ENCODE data around the gene PLK5.
"Not testable (repeated sequence)": the region's sequence is repeated elsewhere in the genome, so short reads cannot be mapped to it uniquely, and the experiment has no call there.

The PLK5 gene

DNA sequence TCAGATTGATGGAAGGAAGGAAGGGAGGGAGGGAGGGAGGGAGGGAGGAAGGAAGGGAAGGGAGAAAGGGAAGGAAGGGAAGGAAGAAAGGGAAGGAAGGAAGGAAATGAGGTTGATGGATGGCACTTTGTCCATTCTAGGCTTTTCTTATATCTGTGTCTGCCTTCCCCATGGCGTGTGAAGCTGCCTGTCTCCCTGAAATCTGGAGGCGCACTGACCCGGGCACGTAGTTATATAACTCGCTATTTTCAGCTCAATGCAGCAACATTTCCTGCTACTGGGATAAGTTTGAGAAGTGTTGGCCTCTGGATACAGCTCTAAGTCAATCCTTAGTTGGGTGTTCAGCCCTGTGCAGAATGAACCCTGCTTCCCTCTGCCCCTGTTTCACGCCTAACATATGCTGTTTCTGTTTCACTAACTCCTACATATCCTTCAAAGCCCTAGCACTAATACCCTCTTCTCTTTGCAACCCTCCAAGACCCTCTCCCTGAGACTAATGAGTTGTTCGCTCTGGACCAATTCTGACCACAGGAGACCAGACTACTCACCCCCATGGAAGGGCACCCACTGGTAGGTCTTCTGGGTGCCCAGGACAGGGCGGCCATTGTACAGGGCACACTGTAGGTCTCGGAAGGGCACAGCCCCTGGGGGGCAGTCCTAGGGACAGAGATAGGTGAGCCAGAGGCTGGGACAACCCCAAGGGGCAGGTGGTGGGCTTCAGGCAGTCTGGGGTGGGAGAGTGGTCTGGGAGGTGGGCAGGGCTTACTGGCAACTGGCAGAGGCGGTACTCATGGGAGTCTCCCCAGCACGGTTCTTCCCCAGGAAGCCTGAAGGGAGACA is 14.1 kb upstream of the PLK5 start:
- DNase-seq: no peak

DNA sequence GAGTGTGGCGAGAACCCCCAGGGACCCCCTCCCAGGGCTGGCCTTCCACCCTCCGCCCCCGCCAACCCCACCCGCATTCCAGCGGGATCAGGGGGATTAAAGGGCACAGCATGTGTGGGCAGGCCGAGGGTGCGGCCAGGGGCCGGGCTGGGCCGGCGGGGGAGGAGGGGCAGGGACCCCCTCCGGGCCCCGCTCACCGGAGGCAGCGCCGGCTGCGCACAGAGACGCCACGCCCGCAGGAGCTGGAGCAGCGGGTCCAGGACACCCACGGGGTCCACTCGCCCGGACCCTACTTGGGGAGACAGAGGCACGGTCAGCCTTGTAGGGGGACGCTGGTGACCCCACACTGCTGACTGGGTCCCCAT is 13.5 kb upstream of the PLK5 start:
- no peak for DNase-seq

DNA sequence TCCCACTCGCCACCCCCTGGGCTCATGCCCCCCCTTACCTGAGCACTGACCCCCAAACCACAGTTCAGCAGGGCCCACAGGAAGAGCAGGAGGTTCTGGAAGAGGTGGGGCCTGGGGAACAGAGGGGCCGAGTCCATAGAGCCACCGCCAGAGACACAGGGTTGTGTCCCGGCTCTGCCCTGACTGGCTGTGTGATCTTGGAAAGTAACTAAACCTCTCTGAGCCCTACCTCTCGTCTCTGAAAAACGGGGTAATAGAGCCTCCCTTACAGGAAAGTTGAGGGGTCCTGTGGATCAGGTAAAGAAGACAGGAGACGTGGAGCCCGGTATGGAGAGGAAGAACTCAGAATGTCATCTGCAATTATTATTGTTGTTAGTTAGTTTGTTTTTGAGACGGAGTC is 13.1 kb upstream of the PLK5 start:
- DNase-seq: no peak

DNA sequence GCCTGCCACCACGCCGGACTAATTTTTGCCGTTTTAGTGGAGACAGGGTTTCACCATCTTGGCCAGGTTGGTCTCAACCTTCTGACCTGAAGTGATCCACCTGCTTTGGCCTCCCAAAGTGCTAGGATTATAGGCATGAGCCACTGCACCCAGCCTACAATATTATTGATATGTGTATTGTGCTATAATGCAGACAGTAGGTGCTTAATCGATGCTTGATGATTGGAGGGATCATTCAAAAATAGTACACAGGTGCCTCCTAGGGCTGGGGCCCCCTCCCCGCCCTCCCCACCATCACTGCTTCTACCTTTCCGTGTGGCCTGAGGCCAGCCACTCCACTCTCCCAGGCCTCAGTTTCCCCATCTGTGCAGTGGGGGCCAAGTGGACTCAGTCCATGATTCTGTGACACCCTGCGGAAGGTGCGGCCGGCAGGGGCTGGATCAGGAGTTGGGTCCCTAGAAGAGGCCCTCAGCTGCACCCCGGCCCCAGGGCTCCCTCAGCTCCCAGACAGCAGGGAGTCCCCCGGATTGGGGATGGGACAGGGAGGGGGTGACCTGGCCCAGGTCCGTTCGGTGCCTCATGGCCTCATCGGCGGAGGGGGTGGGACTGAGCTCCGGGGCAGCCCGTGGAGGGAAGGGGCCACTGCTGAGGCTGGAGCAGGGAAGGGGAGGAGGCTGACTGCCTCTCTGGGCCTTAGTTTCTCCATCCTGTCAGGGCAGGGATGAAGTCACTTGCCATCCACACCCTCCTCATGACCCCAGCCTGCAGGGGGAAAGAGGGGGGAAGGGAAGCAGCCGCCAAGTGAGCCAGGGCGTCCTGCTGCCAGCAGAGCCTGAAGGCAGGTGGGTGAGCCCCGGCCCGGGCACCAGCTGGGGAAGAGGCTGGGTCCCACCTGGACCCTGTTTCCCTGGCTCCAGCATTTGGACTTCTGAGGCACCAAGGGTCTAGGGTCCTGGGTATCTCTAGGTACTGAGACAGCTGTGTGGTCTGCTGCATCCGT is 12.3 kb upstream of the PLK5 start:
- DNase-seq: no peak

DNA sequence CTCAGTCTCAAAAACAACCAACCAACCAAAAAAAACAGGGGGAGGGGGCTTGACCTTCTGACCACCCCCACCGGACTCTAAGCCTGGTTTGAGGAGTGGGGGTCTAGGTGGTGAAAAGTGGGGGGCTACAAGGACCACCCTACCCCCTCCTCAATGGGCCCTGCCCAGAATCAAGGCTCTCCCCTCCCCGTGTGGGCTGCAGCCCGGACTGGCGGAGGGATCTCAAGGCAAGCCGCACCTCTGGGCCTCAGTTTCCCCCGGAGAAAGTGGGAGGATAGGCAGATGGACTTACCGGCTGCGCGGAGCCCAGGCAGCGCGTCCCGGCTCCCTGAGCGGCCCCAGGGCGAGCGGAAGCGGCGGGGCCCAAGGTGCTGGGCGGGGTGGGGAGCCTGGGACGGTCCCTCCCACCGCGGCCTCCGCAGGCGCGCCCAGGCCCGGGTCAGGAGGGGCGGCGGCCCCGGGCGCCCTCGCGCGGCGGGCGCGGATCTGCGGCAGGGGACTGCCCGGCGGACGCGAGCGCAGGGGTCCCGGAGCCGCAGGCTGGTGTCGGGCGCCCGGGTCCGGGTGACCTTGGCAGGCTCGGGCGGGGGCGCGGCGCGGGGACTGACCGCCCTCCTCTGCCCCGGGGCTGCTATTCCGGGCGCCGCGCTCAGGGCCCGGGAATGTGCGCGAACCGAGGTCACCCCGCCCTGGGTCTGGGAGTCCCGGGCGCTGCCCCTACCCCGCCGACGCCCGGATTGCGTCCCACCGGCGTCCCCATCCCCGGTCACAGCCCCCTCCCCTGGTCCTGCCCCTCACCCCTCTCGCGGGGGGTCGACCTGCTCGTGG is 11.0 kb upstream of the PLK5 start, which contains the start of gene ADAMTSL5:
TSS of gene ADAMTSL5 (minus strand) at position 349 of the 828 bp plus-strand sequence. CDS start 2,076 bp downstream, outside the sequence.
- DNase-seq: no peak

DNA sequence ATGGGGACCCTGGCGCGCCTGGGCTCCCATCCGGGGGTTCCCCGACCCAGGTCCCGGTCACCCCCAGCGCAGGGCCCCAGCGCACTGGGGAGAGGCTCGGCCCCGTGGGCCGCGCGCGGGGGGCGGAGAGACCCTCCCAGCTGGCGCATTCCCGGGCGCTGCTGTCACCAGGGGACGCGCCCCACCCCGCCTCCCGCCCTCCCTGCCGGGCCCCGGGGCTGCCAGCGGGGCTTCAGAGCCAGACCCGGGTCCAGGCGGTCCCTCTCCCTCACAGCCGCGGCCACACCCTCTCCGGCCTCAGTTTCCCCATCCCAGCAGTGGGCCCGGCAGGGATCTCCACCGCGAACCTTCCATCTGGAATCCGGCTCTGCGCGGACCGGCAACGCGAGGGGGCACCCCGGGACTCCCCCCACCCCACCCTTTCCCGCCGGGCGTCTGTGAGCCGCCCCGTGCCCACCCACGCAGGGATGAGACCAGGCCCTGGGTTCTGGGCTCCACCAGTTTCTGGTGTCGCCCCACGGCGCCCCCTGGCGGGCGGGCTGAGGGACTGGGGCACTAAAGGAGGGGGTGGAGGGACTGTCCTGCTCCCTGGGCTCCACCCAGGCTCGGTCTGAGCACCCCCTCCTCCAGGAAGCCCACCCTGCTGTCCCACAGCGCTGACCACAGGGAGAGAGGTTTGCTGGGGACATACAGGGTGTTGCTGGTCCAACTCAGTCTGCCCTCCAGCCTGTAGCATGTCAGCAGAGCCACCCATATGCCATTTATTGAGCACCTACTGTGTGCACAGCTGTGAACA is 10.2 kb upstream of the PLK5 start:
- no peak for DNase-seq

DNA sequence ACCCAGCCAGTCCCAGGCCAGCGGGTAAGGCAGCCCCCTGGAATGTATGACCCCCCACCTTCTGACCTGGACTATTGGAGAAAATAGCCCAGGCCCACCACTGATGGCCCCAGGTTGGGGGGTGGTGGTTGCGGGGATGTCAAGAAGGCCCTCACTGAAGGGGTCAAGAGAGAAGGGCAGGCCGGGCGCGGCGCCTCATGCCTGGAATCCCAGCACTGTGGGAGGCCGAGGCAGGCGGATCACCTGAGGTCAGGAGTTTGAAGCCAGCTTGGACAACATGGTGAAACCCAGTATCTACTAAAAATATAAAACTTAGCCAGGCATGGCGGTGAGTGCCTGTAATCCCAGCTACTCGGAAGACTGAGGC is 9.6 kb upstream of the PLK5 start:
- no peak for DNase-seq

DNA sequence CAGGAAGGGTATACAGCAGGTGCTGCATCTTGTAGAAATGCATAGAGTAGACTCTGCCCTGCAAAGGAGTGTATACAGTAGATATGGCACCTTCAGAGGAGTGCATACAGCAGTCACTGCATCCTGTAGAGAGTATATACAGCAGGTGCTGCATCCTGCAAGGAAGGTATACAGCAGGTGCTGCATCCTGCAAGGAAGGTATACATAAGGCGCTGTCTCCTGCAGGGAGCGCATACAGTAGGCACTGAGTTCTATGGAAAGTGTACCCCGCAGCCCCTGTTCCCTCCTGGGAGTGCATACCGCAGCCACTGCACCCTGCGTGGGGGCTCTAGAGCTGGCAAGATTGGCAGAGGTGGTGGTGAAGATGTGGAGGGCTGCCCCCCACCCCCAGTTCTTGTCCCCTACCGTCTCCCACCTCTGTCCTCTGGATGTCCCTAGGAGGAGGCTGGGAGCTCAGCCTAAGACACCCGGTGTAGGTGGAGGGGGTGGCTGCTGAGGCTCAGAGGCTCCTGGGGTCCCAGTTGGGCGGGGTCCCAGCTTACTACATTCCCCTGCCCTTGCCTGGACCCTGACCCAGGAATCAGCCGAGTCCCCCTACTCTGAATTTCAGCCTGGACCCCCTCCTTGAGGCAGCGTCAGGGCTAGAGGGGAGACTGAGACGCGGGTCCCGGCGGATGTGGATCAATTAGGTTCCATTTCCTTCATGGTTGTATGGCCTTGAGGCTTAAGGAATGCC is 8.7 kb upstream of the PLK5 start:
- no peak for DNase-seq

DNA sequence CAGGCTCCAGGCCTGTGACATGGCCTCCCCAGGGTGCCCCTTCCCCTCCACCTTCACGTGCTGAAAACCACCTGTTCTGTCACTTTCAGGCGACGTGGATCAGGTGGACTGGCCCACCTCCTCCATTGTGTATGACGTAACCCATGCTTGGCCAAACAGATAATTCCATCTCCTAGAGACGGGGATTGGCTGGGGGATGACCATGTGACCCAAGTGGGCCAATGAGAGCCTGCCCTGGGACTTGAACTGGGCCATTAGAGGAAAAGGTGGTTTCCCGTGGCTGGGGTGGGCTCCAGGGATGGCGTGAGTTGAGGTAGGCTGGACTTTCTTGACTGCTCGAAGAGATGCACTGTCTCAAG is 7.5 kb upstream of the PLK5 start:
- no peak for DNase-seq

DNA sequence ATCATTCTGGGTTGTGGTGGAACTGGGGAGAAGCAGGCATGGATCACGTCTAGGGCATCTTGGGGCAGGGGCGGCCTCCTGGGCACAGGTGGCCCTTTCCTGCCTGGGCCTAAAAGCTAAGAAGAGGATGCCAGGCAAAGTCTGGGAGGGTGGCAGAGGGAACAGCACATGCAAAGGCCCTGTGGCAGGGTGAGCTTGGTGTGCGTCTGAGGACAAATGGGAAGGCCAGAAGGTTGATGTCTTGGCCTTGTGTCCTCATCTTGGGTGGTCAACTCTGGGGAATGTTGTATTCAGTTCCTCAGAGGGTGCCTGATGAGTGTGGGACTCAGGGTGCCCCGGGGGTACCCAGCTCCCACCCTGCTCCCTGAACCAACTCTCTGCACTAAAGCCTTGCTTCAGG is 5.4 kb upstream of the PLK5 start:
- no peak for DNase-seq

DNA sequence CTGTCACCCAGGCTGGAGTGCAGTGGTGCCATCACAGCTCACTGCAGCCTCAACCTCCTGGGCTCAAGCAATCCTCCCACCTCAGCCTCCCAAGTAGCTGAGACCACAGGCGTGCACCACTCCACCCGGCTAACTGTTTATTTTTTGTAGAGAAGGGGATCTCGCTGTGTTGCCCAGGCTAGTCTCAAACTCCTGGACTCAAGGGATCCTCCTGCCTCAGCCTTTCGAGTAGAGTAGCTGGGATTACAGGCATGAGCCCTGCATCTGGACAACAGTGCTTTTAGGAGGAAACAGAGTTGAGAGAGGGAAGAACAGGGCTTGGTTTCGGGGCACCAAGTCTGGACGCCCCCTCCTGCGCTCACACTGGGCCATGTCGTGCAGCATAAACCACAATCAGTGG is 4.1 kb upstream of the PLK5 start:
- DNase-seq: not testable (repeated sequence)

DNA sequence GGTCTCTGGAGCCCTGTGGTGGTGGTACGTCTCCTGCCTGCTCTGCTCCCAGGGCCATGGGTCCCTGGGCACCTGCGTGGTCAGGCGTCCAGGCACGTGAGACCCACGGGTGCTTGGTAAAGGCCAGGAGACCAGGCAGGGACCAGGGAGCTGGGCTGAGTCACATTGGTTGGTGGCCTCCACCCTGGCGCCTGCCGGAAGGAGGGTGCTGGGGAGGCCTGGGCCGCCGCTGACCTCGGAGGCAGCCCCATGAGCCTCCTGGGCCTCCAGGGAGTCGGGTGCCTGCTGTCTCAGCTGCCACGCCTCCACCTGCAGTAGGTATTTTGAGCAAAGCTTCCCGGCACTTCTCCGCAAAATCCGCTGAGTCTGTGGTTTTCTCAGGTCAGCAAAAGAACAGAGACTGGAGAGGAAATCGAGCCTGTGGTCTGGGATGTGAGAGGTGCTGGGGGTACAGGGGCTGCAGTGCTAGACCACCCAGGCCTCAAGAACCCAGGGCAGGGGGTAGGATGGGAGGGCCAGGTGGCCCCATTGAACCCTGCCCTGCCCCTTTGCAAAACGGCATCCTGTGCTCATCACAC is 3.6 kb upstream of the PLK5 start:
- DNase-seq: no peak

DNA sequence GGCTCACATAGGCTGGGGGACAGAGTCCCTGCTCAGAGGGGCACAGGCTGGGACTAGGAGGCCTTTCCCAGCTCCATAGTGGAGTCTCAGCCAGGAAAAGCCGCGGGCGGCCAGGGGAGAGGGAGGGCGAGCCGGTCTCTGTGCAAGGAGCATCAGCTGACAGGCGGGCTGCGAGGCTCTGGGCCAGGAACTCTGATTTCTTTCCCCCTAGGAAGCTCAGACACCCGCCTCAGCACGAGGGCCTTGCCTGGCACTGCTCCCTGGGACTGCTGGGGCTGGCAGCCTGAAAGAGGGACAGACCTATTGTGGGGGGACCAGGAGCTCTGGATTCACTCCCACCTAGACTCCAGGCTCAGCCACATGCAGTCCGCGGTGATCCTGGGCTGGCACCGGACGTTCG is 2.2 kb upstream of the PLK5 start:
- no peak for DNase-seq

DNA sequence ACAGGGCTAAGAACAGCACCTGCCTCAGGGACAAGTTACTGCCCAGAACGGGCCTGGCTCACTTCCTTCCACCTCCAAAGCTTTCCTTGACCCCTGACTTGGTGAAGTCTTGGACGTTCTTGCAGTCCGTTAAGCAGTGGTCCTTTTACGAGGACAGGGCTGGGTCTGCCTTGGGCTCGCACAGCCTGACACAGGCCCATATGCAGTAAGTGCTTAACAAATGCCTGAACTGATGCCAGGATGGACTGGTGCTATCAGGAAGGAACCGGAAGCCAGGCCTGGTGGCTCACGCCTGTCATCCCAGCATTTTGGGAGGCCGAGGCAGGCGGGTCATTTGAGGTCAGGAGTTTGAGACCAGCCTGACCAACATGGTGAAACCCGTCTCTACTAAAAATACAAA is 1.8 kb upstream of the PLK5 start:
- no peak for DNase-seq

DNA sequence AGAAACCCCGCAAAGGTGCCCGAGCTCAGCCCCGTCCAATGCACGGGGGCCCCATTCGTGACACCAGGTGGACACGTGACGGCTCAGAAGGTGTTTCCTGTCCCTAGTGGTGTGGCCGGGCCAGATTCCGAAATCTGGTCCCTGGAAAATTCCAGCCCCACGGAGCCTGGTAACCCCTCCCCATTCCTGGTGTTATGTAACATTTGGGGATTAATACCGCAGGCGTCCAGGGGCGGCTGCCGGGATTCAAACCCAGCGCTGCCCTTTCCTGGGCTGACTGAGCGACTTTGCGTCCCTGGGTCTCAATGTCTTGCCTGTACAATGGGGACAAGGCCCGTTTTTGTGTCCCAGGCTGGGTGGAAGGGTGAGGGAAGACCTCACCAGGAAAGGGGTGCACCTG is 1.0 kb upstream of the PLK5 start:
- no peak for DNase-seq

DNA sequence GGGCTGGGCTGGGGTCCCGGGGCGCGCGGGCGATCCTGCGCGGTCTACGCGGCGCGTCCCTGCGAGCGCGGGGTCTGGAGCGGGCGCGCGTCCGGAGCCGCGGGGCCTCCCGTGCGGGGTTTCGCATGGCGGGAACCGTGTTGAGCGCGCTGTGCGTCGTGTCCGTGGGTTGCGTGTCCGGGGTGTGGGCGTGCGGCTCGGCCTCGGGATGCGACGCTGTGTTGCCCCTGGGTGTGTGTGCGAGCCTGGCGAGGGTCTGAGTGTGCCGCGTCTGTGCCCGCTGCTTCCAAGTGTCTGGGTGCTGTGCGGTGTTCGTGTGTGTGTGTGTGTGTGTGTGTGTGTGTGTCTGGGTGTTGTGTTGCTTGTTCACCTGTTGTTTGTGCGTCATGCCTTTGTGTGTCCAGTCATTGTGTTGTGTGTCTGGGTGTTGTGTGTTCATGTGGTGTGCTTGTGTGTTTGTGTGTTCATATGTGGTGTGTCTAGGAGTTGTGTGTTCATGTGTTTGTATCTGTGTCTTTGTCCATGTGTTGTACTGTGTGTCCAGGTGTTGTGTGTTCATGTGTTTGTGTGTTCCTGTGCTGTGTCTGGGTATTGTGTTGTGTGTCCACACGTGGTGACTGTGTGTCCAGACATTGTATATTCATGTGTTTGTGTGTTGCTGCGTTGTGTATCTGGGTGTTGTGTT is 552 bp downstream of the PLK5 start:
- DNase-seq: no peak

DNA sequence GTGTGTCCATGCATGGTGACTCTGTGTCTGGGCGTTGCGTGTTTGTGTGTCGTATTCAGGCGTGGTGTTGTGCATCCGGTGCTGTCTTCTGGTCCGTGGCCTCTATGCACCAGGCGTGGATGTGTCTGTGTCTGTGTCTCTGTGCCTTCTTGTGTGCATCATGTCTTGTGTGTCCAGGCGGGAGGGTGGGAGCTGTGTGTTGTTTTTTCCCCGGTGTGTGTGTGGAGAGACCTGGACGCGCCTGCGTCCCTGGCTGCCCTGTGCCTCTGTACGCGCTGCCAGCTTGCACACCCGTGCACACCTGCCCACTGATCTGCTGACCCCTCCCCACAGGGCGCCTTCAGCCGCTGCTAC is 1.1 kb downstream of the PLK5 start:
- DNase-seq: no peak

DNA sequence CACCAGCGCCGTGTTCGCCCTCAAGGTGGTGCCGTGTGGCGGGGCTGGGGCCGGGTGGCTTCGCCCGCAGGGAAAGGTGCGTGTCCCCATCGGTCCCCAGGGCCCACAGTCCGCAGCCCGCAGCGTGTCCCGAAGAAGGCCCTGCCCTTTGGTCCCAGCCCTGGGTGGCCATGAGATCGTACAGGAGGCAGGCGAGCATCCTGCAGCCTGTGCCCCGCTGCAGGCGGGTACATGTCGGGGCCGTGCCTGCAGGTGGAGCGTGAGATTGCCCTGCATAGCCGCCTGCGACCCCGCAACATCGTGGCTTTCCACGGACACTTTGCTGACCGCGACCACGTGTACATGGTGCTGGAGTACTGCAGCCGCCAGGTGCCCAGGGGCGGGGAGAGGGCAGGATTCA is 1.5 kb downstream of the PLK5 start:
- DNase-seq: no peak

DNA sequence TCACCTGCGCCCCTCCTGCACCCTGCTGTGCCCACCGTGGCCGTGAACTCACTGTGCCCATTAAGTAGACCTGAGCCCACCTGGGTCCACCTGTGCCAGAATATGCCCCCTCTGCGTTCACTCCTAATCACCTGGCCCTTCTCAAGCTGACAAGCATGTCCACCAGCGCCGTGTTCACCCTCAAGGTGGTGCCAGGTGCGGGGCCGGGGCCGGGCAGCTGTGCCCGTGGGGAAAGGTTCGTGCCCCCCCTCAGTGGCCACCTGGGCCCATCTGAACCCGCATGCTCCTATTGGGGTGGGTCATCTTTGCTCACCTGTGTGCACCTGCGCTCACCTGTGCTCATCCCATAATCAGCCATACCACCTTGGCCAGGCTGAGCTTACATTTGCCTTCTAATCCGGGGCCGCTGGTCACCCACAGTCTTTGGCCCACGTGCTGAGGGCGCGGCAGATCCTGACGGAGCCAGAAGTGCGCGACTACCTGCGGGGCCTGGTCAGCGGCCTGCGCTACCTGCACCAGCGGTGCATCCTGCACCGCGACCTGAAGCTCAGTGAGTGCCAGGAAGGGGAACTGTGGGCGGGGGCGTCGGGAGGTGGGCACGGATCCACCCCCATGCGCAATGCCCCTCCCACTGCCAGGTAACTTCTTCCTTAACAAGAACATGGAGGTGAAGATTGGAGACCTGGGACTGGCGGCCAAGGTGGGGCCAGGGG is 2.3 kb downstream of the PLK5 start:
- no peak for DNase-seq

All from NCI-H1417 treated with DMSO at 0.1 percent for 48 hours (cell line).